IMR-90 (cell line): ENCODE results near the gene NPLOC4.

Experiments used
- FOS ChIP-seq: fragments of 150-350 bp; IDR thresholded peaks from 2 replicates; pipeline ENCODE4 v1.6.1; 2016; ENCODE audit warnings: low read depth, low read length
- TF ChIP-seq, protein P1 (sequence below): conservative IDR thresholded peaks from 2 replicates; pipeline ENCODE4 v1.5.1; 2012; ENCODE audit warnings: mild to moderate bottlenecking, low read depth, low read length, improper control_type of control experiment

DNA sequence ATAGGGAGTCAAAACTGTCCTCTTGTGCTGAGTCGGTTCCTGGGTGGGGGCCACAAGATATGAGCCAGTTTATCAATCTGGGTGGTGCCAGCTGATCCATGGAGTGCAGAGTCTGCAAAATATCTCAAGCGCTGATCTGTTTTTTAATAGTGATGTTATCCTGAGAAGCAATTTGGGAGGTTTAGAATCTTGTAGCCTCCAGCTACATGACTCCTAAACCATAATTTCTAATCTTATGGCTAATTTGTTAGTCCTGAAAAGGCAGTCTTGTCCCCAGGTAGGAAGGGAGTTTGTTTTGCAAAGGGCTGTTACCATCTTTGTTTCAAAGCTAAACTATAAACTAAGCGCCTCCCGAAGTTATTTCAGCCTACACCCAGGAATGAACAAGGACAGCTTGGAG is 1.8 kb upstream of the NPLOC4 start:
- TF ChIP-seq, protein P1, sequence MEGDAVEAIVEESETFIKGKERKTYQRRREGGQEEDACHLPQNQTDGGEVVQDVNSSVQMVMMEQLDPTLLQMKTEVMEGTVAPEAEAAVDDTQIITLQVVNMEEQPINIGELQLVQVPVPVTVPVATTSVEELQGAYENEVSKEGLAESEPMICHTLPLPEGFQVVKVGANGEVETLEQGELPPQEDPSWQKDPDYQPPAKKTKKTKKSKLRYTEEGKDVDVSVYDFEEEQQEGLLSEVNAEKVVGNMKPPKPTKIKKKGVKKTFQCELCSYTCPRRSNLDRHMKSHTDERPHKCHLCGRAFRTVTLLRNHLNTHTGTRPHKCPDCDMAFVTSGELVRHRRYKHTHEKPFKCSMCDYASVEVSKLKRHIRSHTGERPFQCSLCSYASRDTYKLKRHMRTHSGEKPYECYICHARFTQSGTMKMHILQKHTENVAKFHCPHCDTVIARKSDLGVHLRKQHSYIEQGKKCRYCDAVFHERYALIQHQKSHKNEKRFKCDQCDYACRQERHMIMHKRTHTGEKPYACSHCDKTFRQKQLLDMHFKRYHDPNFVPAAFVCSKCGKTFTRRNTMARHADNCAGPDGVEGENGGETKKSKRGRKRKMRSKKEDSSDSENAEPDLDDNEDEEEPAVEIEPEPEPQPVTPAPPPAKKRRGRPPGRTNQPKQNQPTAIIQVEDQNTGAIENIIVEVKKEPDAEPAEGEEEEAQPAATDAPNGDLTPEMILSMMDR: no peak
- TF ChIP-seq FOS: no peak
